ENCODE data around the gene HMOX1.
"Not testable (repeated sequence)": the region's sequence is repeated elsewhere in the genome, so short reads cannot be mapped to it uniquely, and the experiment has no call there.

The HMOX1 gene

DNA sequence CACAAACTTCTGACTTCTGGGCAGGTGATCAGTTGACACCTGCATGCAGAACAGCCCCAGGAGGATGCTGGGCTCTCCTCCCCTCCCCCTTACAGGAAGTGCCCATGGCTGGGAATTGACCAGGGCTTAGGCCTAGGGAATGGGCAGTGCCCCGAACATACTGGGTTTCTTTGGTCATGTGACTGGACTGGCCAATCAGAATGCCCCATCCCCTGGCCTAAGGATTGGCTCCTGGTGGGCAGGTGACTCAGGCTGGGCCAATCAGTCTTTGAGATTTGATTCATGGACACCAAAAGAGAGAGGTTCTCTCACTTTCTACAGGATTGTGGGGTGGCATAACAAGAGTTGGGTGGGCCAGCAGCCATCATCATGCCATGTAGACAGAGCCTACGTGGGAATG lies 56.2 kb downstream of the HMOX1 start:
- DNase-seq = no peak

GRCh38 chr22:35438673-35439364 lies 57.9 kb downstream of the HMOX1 start:
- not testable (repeated sequence) for DNase-seq

DNA sequence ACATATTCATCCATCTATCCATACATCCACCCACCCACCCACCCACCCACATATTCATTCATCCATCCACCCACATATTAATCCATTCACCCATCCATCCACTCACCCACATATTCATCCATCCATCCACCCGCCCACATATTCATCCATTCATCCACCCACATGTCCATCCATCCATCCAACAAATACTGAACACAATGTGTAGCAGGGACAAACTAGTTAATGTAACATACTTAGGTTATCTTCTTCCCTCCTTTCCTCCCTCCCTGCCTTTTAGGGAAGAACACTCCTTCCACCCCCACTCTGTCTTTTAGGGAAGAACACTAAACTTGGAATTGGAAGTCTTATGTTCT lies 58.4 kb downstream of the HMOX1 start:
- DNase-seq = no peak

DNA sequence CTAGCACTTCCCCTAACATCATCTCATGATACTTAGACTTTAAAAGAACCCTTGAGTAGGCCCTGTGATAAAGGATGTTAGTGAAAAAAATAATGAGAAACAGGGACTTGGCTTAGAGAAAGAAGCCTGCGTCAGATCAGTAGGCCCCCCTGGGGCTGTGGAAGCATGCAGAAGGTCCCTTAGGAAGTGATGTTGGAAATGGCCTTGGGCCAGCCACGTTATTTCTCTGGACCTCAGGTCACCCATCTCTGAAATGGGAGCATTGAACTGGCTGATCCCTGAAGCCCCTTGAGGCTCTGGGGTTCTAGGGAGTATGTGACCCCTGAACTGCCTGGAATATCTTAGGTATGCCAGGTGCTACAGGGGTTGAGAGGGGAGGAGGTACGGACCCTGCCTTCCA lies 59.2 kb downstream of the HMOX1 start:
- no peak for DNase-seq

- no peak for DNase-seq
Observed at GRCh38 chr22:35441489-35442100, 60.7 kb downstream of the HMOX1 start.

DNA sequence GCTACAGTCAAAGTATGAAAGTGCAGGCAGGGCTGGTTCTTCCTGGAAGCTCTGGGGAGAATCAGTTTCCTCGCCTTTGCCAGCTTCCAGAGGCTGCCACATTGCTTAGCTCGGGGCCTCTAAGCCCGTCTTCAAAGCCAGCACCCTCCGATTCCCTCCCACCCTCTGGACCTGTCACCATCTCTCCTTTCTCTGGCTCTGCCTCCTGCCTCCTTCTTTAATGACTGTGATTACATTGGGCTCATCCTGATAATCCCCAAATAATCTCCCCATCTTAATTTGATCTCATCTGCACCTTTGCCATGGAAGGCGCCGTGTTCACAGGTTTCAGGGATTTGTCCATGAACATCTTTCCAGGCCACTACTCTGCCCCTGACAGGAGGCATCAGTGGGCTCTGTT lies 61.6 kb downstream of the HMOX1 start:
- DNase-seq = no peak

DNA sequence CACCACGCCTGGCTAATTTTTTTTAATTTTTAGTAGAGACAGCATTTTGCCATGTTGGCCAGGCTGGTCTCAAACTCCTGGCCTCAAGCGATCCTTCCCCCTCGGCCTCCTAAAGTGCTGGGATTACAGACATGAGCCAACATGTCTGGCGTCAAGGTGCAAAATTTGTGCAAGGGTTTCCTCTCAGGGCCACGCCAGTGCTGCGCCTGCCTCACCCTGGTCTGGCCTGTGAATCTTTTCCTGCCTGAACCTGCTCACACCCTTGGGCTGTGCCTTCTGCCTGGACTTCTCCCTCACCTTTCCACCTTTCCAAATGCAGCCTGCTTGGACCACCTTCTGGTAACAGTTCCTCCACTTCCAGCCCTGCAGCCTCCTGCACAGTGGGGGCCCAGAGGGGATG lies 62.4 kb downstream of the HMOX1 start:
- DNase-seq = no peak

Data from left hindlimb (tissue), 1 donor.